ENCODE data around the gene PRKCE.

Gene PRKCE

GRCh38 chr2:46227674-46228289 lies 576.3 kb downstream of the PRKCE start:
- DNase-seq: no peak

- peak in 1 of 2 experiments; percentile 28 for DNase-seq
These were observed 577.9 kb downstream of the PRKCE start for GRCh38 chr2:46229134-46230063.

GRCh38 chr2:46230115-46230571 lies 578.7 kb downstream of the PRKCE start:
- DNase-seq: no peak

- DNase-seq: no peak
These were observed 579.4 kb downstream of the PRKCE start for GRCh38 chr2:46230677-46231425.

GRCh38 chr2:46231721-46232120 lies 580.2 kb downstream of the PRKCE start:
- DNase-seq: no peak

- no peak for DNase-seq
These were observed 581.4 kb downstream of the PRKCE start for GRCh38 chr2:46232860-46233259.

GRCh38 chr2:46236006-46236875 lies 584.8 kb downstream of the PRKCE start:
- no peak for DNase-seq

- DNase-seq: no peak
These were observed 585.7 kb downstream of the PRKCE start for GRCh38 chr2:46236876-46237859.

Measured in stimulated activated CD4-positive, alpha-beta T cell treated with anti-CD3 and anti-CD28 coated beads, Interleukin-4, amount 100 ng/mL, for 4 hours (primary cell).